Measurements from ENCODE around the gene CPS1. TPM values are rescaled to one million over a fixed set of nuclear protein-coding genes. Genes with fewer than 3 reads are reported as not detected.

Gene CPS1
- total RNA-seq, 1 donor from 2014 or later, result 3.1 TPM

GRCh38 chr2:210642333-210642732 is 85.9 kb downstream of the CPS1 start:
- no peak overlapping the region for H3K4me3 ChIP-seq
- H3K9me3 ChIP-seq, result no peaks in the 10 kb centered on the region
- ATAC-seq (no peak), DNase-seq (no peak)
- TF ChIP-seq CTCF (IDR thresholded peaks at IDR 0.05), result no peak
- H3K36me3 ChIP-seq, result no peaks in the 10 kb centered on the region
- intact Hi-C loops (cut with DNase I), result no loop called here
- no peak overlapping the region for H3K27ac ChIP-seq
- H3K27me3 ChIP-seq, result no peaks in the 10 kb centered on the region
- no peaks in the 10 kb centered on the region for H3K4me1 ChIP-seq

GRCh38 chr2:210647151-210647550 is 90.8 kb downstream of the CPS1 start:
- no peak overlapping the region for H3K4me3 ChIP-seq
- H3K9me3 ChIP-seq, result no peaks in the 10 kb centered on the region
- no peak for TF ChIP-seq CTCF (IDR thresholded peaks at IDR 0.05)
- ATAC-seq (no peak), DNase-seq (no peak)
- no peaks in the 10 kb centered on the region for H3K36me3 ChIP-seq
- intact Hi-C loops (cut with DNase I), result no loop called here
- H3K27me3 ChIP-seq, result no peaks in the 10 kb centered on the region
- H3K4me1 ChIP-seq, result no peaks in the 10 kb centered on the region
- no peak overlapping the region for H3K27ac ChIP-seq

- ATAC-seq, result no peak
Observed at GRCh38 chr2:210654091-210654490, 97.7 kb downstream of the CPS1 start.

GRCh38 chr2:210655229-210655975 is 99.0 kb downstream of the CPS1 start:
- no peak overlapping the region for H3K27ac ChIP-seq
- no peaks in the 10 kb centered on the region for H3K36me3 ChIP-seq
- no peak overlapping the region for H3K4me3 ChIP-seq
- peaks cover 3% of the 10 kb centered on the region for H3K9me3 ChIP-seq
- no peak for TF ChIP-seq CTCF (IDR thresholded peaks at IDR 0.05)
- intact Hi-C loops (cut with DNase I), result no loop called here
- DNase-seq (no peak), ATAC-seq (no peak)
- no peaks in the 10 kb centered on the region for H3K4me1 ChIP-seq
- no peaks in the 10 kb centered on the region for H3K27me3 ChIP-seq

More at GRCh38 chr2:210654091-210654490, 97.7 kb downstream of the CPS1 start:
- DNase-seq, result no peak
- TF ChIP-seq CTCF (IDR thresholded peaks at IDR 0.05), result no peak
- intact Hi-C loops (cut with DNase I), result no loop called here
- Histone ChIP-seq H3K4me3 (no peak overlapping the region), H3K27ac (no peak overlapping the region), H3K4me1 (no peaks in the 10 kb centered on the region), H3K9me3 (no peaks in the 10 kb centered on the region), H3K27me3 (no peaks in the 10 kb centered on the region), H3K36me3 (no peaks in the 10 kb centered on the region)

- Histone ChIP-seq H3K27me3 (no peaks in the 10 kb centered on the region), H3K4me1 (no peaks in the 10 kb centered on the region), H3K9me3 (peaks cover 7% of the 10 kb centered on the region), H3K4me3 (no peak overlapping the region), H3K36me3 (no peaks in the 10 kb centered on the region), H3K27ac (no peak overlapping the region)
- DNase-seq, result no peak
- TF ChIP-seq CTCF (IDR thresholded peaks at IDR 0.05), result no peak
- intact Hi-C loops (cut with DNase I), result no loop called here
- no peak for ATAC-seq
Observed at GRCh38 chr2:210657874-210658273, 101.5 kb downstream of the CPS1 start.

All from upper lobe of right lung (tissue), 1 donor.